HEK293 (cell line): Measurements from ENCODE around the gene NEU4.

Source experiments
- CTCF ChIA-PET: fragments of 350-600 bp; formaldehyde crosslinking; extraction: SDS; loops from one replicate; lab custom pipeline; 2021; ENCODE audit warnings: antibody characterized with exemption; lab: Yijun Ruan, JAX
- POLR2A ChIA-PET: fragments of 300-600 bp; formaldehyde crosslinking; extraction: SDS; loops from one replicate; lab custom pipeline; 2020; ENCODE audit warnings: antibody characterized with exemption, inconsistent platforms; lab: Yijun Ruan, JAX
- H3K27ac ChIP-seq: fragments of 200-500 bp; sonication (Bioruptor generic); 2 replicates; pipeline ENCODE4 v1.5.1; 2014; ENCODE audit warnings: low read depth, low read length, control low read depth, inconsistent platforms; ENCODE audit errors: extremely low read depth
- H3K36me3 ChIP-seq, 2 experiments: fragments of 200-500 bp in 1 of 2; sonication (Bioruptor generic) in 1 of 2; 1 replicate in 1 of 2; 2 replicates in 1 of 2; pipeline ENCODE4 v1.5.1; 2014 to 2017; ENCODE audit warnings: inconsistent platforms in 2 of 2, low read length in 2 of 2; ENCODE audit not compliant: control insufficient read depth in 2 of 2, insufficient read depth in 1 of 2
- H3K4me1 ChIP-seq: fragments of 200-500 bp; sonication (Bioruptor generic); 2 replicates; pipeline ENCODE4 v1.5.1; 2014; ENCODE audit warnings: mild to moderate bottlenecking, low read length, inconsistent platforms; ENCODE audit not compliant: control insufficient read depth, insufficient read depth
- H3K4me3 ChIP-seq: 2 replicates; pipeline ENCODE4 v1.5.1; 2011; ENCODE audit warnings: low read depth, mild to moderate bottlenecking, control low read depth, low read length, moderate library complexity
- H3K9me3 ChIP-seq: fragments of 200-500 bp; sonication (Bioruptor generic); 2 replicates; pipeline ENCODE4 v1.5.1; 2014; ENCODE audit warnings: low read depth, low read length, inconsistent platforms; ENCODE audit not compliant: control insufficient read depth, insufficient read depth
- CTCF ChIP-seq: fragments of 450-650 bp; formaldehyde crosslinking; IDR thresholded peaks from 2 replicates; pipeline ENCODE4 v1.5.1; 2016; ENCODE audit warnings: missing biosample characterization, missing genetic modification characterization
- GLIS1 ChIP-seq: fragments of 450-650 bp; formaldehyde crosslinking; IDR thresholded peaks from 2 replicates; pipeline ENCODE4 v1.5.1; 2016; ENCODE audit warnings: missing biosample characterization, missing genetic modification characterization
- IKZF3 ChIP-seq: fragments of 450-650 bp; IDR thresholded peaks from 2 replicates; pipeline ENCODE4 v1.5.0; 2018; ENCODE audit warnings: missing biosample characterization, mild to moderate bottlenecking, missing genetic modification characterization, moderate library complexity
- KLF16 ChIP-seq: fragments of 450-650 bp; formaldehyde crosslinking; IDR thresholded peaks from 2 replicates; pipeline ENCODE4 v1.5.1; 2017; ENCODE audit warnings: missing biosample characterization, missing genetic modification characterization
- KLF8 ChIP-seq: fragments of 450-650 bp; formaldehyde crosslinking; IDR thresholded peaks from 2 replicates; pipeline ENCODE4 v1.5.1; 2016; ENCODE audit warnings: missing biosample characterization, missing genetic modification characterization
- PATZ1 ChIP-seq: fragments of 450-650 bp; formaldehyde crosslinking; IDR thresholded peaks from 2 replicates; pipeline ENCODE4 v1.5.1; 2016; ENCODE audit warnings: missing biosample characterization, missing genetic modification characterization
- ZBTB48 ChIP-seq: fragments of 450-650 bp; formaldehyde crosslinking; IDR thresholded peaks from 2 replicates; pipeline ENCODE4 v1.5.1; 2016; ENCODE audit warnings: missing biosample characterization, missing genetic modification characterization
- ZBTB7A ChIP-seq: fragments of 450-650 bp; formaldehyde crosslinking; IDR thresholded peaks from 2 replicates; pipeline ENCODE4 v1.5.1; 2016; ENCODE audit warnings: low read depth, missing biosample characterization, missing genetic modification characterization
- ZFP41 ChIP-seq: fragments of 450-650 bp; formaldehyde crosslinking; IDR thresholded peaks from 2 replicates; pipeline ENCODE4 v1.5.1; 2016; ENCODE audit warnings: missing biosample characterization, missing genetic modification characterization, borderline replicate concordance
- ZIC2 ChIP-seq: fragments of 450-650 bp; formaldehyde crosslinking; IDR thresholded peaks from 2 replicates; pipeline ENCODE4 v1.5.1; 2016; ENCODE audit warnings: missing biosample characterization, missing genetic modification characterization
- ZNF146 ChIP-seq: fragments of 450-650 bp; formaldehyde crosslinking; IDR thresholded peaks from 2 replicates; pipeline ENCODE4 v1.5.1; 2016; ENCODE audit warnings: missing biosample characterization, missing genetic modification characterization
- ZNF169 ChIP-seq: fragments of 450-650 bp; formaldehyde crosslinking; IDR thresholded peaks from 2 replicates; pipeline ENCODE4 v1.5.1; 2016; ENCODE audit warnings: missing biosample characterization, missing genetic modification characterization
- ZNF18 ChIP-seq: fragments of 450-650 bp; formaldehyde crosslinking; IDR thresholded peaks from 2 replicates; pipeline ENCODE4 v1.5.1; 2016; ENCODE audit warnings: missing biosample characterization, missing genetic modification characterization
- ZNF239 ChIP-seq: fragments of 450-650 bp; formaldehyde crosslinking; IDR thresholded peaks from 2 replicates; pipeline ENCODE4 v1.5.1; 2016; ENCODE audit warnings: missing biosample characterization, missing genetic modification characterization
- ZNF366 ChIP-seq: fragments of 450-650 bp; formaldehyde crosslinking; conservative IDR thresholded peaks from 2 replicates; pipeline ENCODE4 v1.5.1; 2016; ENCODE audit warnings: missing biosample characterization, missing genetic modification characterization
- ZNF394 ChIP-seq: fragments of 450-650 bp; formaldehyde crosslinking; IDR thresholded peaks from 2 replicates; pipeline ENCODE4 v1.5.1; 2016; ENCODE audit warnings: missing biosample characterization, missing genetic modification characterization, mild to moderate bottlenecking, moderate library complexity, borderline replicate concordance
- ZNF398 ChIP-seq: fragments of 450-650 bp; formaldehyde crosslinking; IDR thresholded peaks from 2 replicates; pipeline ENCODE4 v1.5.1; 2017; ENCODE audit warnings: missing biosample characterization, missing genetic modification characterization
- ZNF510 ChIP-seq: fragments of 450-650 bp; formaldehyde crosslinking; IDR thresholded peaks from 2 replicates; pipeline ENCODE4 v1.5.1; 2018; ENCODE audit warnings: mild to moderate bottlenecking, missing genetic modification characterization, missing biosample characterization; ENCODE audit not compliant: insufficient replicate concordance
- ZNF521 ChIP-seq: fragments of 450-650 bp; formaldehyde crosslinking; IDR thresholded peaks from 2 replicates; pipeline ENCODE4 v1.5.1; 2017; ENCODE audit warnings: missing biosample characterization, mild to moderate bottlenecking, missing genetic modification characterization
- ZNF560 ChIP-seq: fragments of 450-650 bp; formaldehyde crosslinking; IDR thresholded peaks from 2 replicates; pipeline ENCODE4 v1.5.1; 2017; ENCODE audit warnings: missing biosample characterization, missing genetic modification characterization, borderline replicate concordance
- ZNF600 ChIP-seq: fragments of 450-650 bp; formaldehyde crosslinking; IDR thresholded peaks from 2 replicates; pipeline ENCODE4 v1.5.1; 2016; ENCODE audit warnings: missing biosample characterization, missing genetic modification characterization
- ZNF626 ChIP-seq: fragments of 450-650 bp; sonication (Bioruptor Pico); formaldehyde crosslinking; IDR thresholded peaks from 2 replicates; pipeline ENCODE4 v1.5.1; 2018; ENCODE audit warnings: missing biosample characterization, missing genetic modification characterization, inconsistent platforms

NEU4 gene

GRCh38 chr2:241770185-241770935 is 38.6 kb upstream of the NEU4 start:
- H3K36me3 ChIP-seq, result no peaks in the 10 kb centered on the region
- H3K27ac ChIP-seq, result no peak overlapping the region
- TF ChIP-seq KLF8 (tag by site-specific recombination) (no peak), CTCF (tag by site-specific recombination) (no peak), ZBTB7A (tag by site-specific recombination) (no peak), ZNF626 (tag by site-specific recombination) (no peak), ZIC2 (tag by site-specific recombination) (peak; percentile 87), ZNF394 (tag by site-specific recombination) (no peak)
- H3K4me1 ChIP-seq, result no peaks in the 10 kb centered on the region
- no peaks in the 10 kb centered on the region for H3K9me3 ChIP-seq
- ChIA-PET POLR2A (no interaction called here), CTCF (interaction anchor here (0.6 kb wide), 1 partner anchor 190 kb away, joined by 3 read pairs; no protein-coding TSS in a partner anchor)
- no peak overlapping the region for H3K4me3 ChIP-seq

- ChIA-PET CTCF (interaction anchor here (0.6 kb wide), 1 partner anchor 189 kb away, joined by 3 read pairs; no protein-coding TSS in a partner anchor), POLR2A (no interaction called here)
- no peak overlapping the region for H3K4me3 ChIP-seq
- H3K9me3 ChIP-seq, result no peaks in the 10 kb centered on the region
- no peaks in the 10 kb centered on the region for H3K4me1 ChIP-seq
- TF ChIP-seq ZBTB48 (tag by site-specific recombination), result no peak
- TF ChIP-seq ZNF146 (tag by site-specific recombination), result peak; percentile 58
- TF ChIP-seq ZNF521 (tag by site-specific recombination), result no peak
- no peak for TF ChIP-seq ZNF18 (tag by site-specific recombination)
- TF ChIP-seq KLF16 (tag by site-specific recombination), result no peak
- no peaks in the 10 kb centered on the region for H3K36me3 ChIP-seq
- no peak overlapping the region for H3K27ac ChIP-seq
These were observed 38.1 kb upstream of the NEU4 start for GRCh38 chr2:241770936-241771285.

- Histone ChIP-seq H3K9me3 (no peaks in the 10 kb centered on the region), H3K27ac (no peak overlapping the region), H3K36me3 (no peaks in the 10 kb centered on the region), H3K4me1 (no peaks in the 10 kb centered on the region), H3K4me3 (no peak overlapping the region)
- ChIA-PET CTCF (no interaction called here), POLR2A (no interaction called here)
- TF ChIP-seq ZFP41 (tag by site-specific recombination) (no peak), ZNF560 (tag by site-specific recombination) (no peak), ZNF510 (tag by site-specific recombination) (no peak), ZIC2 (tag by site-specific recombination) (0 out of 2 replicates have a peak, but pooled peaks have one; percentile 21), PATZ1 (tag by site-specific recombination) (peak; percentile 55), ZNF600 (tag by site-specific recombination) (peak; percentile 40; the same call in 1 of the 2 replicates), IKZF3 (tag by site-specific recombination) (0 out of 2 replicates have a peak, but pooled peaks have one; percentile 15), ZNF239 (tag by site-specific recombination) (peak; percentile 97), ZNF398 (tag by site-specific recombination) (0 out of 2 replicates have a peak, but pooled peaks have one; percentile 20), ZNF366 (tag by site-specific recombination) (no peak), ZNF169 (tag by site-specific recombination) (no peak), GLIS1 (tag by site-specific recombination) (peak; percentile 65)
These were observed 37.5 kb upstream of the NEU4 start for GRCh38 chr2:241771286-241772062.
